BE2C (cell line): ENCODE measurements around the gene GLCE.

ENCODE experiments used
- DNase-seq: peaks from one replicate; pipeline ENCODE4 v3.0.0-alpha.2; 2020
- H3K27me3 ChIP-seq: fragments of 250-450 bp; sonication (Bioruptor Pico); 2 replicates; pipeline ENCODE4 v1.5.1; 2020; ENCODE audit warnings: mild to moderate bottlenecking
- H3K36me3 ChIP-seq: fragments of 250-450 bp; sonication (Bioruptor Pico); 2 replicates; pipeline ENCODE4 v1.5.1; 2020; ENCODE audit warnings: mild to moderate bottlenecking
- H3K4me1 ChIP-seq: fragments of 250-450 bp; sonication (Bioruptor Pico); 2 replicates; pipeline ENCODE4 v1.5.1; 2020
- H3K4me3 ChIP-seq: 2 replicates; pipeline ENCODE4 v1.5.1; 2011; ENCODE audit warnings: low read depth, low read length
- H3K9me3 ChIP-seq: fragments of 250-450 bp; sonication (Bioruptor Pico); 2 replicates; pipeline ENCODE4 v1.5.1; 2020
- CTCF ChIP-seq: IDR thresholded peaks from 2 replicates; pipeline ENCODE4 v1.5.1; 2012; ENCODE audit warnings: mild to moderate bottlenecking, low read depth, low read length

GLCE gene

GRCh38 chr15:69127306-69127705 is 33.1 kb upstream of the GLCE start:
- no peak overlapping the region for H3K4me3 ChIP-seq
- no peaks in the 10 kb centered on the region for H3K4me1 ChIP-seq
- no peaks in the 10 kb centered on the region for H3K9me3 ChIP-seq
- DNase-seq = no peak
- TF ChIP-seq CTCF = no peak
- no peaks in the 10 kb centered on the region for H3K27me3 ChIP-seq
- H3K36me3 ChIP-seq = no peaks in the 10 kb centered on the region

DNA sequence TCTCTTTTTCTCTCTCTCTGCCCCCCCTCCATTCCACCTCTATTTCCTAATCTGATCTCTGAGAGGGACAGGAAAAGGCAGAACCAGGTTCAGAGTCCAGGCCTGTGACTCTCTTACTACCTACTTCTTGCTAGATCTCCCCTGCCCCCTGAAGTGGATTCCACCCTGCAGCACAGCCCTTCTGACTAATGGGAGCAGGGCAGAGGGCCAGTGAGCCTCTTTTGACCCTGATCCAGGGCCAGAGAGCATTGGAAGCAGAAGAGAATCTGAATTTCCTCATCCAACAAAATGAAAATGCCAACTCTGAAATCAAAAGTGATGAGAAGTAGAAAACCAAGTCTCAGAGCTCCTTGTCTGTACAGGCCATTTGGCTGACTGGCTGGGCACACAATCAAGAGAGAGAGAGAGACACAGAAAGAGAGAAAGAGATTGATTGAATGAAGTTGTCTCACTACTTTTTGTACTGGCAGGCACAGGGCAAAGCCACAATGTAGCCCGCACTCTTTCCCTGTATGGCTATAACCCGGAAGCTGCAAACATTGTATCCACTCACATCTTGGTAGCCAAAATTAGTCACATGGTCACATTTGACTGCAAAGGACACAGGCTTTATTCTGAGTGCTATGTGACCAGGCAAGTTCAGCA is 31.6 kb upstream of the GLCE start:
- no peaks in the 10 kb centered on the region for H3K27me3 ChIP-seq
- H3K4me1 ChIP-seq = peaks cover 2% of the 10 kb centered on the region; the same call in 1 of the 2 replicates
- H3K36me3 ChIP-seq = no peaks in the 10 kb centered on the region
- TF ChIP-seq CTCF = no peak
- no peak overlapping the region for H3K4me3 ChIP-seq
- no peaks in the 10 kb centered on the region for H3K9me3 ChIP-seq
- no peak for DNase-seq

GRCh38 chr15:69131362-69132220 is 28.8 kb upstream of the GLCE start:
- no peak for DNase-seq
- no peaks in the 10 kb centered on the region for H3K9me3 ChIP-seq
- no peaks in the 10 kb centered on the region for H3K36me3 ChIP-seq
- TF ChIP-seq CTCF = no peak
- H3K27me3 ChIP-seq = no peaks in the 10 kb centered on the region
- no peak overlapping the region for H3K4me3 ChIP-seq
- peaks cover 13% of the 10 kb centered on the region for H3K4me1 ChIP-seq

DNA sequence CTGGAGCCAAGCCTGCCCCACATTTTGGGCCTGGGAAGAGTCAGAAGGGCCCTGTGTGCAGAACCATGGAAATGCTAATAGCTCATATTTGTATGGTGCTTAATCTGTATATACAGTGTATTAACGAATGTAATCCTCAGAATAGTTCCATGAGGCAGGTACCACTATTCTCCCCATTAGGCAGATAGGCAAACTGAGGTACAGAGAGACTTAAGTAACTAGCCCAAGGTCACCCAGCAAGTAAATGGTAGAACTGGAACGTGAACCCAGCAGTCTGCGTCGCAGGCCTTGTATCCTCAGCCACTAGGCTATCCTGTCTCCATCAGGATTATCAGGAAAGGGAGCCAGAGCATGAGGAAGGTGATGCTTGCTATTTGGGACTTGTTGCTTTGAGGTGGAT is 28.0 kb upstream of the GLCE start:
- H3K36me3 ChIP-seq = no peaks in the 10 kb centered on the region
- no peaks in the 10 kb centered on the region for H3K27me3 ChIP-seq
- TF ChIP-seq CTCF = no peak
- H3K4me3 ChIP-seq = no peak overlapping the region
- peaks cover 13% of the 10 kb centered on the region for H3K4me1 ChIP-seq
- no peak for DNase-seq
- H3K9me3 ChIP-seq = no peaks in the 10 kb centered on the region

GRCh38 chr15:69132977-69133861 is 27.2 kb upstream of the GLCE start:
- H3K4me3 ChIP-seq = no peak overlapping the region
- H3K4me1 ChIP-seq = peaks cover 13% of the 10 kb centered on the region
- no peaks in the 10 kb centered on the region for H3K36me3 ChIP-seq
- TF ChIP-seq CTCF = peak; percentile 34
- no peaks in the 10 kb centered on the region for H3K9me3 ChIP-seq
- peak; percentile 73 for DNase-seq
- no peaks in the 10 kb centered on the region for H3K27me3 ChIP-seq
